ENCODE results near the gene PPM1F. TPM values are rescaled to one million over a fixed set of nuclear protein-coding genes. Genes with fewer than 3 reads are reported as not detected.

Gene PPM1F
- total RNA-seq, 1 donor from 2014 or later, result 17.5 TPM

DNA sequence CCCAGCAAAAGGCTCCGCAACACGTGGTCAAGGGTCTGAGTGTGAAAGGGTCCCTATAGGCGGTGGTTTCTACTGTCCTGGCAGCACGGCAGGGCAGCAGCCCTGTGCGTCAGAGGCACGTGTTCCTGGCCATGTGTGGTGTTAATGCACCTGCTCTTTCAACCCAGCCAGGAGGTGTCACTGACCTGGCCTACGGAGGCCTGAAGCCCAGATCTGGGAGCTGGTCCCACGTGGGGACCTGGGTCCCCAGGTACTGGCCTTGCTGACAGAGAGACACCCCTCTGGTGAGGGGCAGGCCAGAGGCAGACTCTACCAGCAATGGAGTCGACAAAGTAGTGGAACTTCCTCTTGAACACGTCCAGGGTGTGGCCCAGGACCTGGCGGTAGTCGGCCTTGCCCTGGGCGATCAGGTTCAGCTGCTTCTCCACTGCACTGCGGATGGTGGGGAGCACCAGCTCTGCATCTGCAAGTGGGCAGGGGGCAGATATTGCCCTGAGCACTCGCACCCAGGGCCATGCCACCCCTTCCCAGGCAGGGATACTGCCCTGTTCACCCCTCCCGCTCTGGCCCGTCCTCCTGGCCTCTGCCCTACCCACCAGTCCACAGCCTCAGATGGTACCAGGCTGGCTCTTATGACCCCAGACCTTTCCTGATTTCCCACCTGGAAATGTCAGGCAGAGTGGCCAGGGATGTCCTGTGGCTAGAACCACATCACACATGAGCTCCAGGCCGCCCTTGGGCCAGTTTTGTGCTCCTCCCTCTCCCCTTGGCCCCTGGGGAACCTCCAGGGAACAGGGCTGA, 6.8 kb upstream of the PPM1F start:
- Histone ChIP-seq H3K27ac (replicated peaks) (no peak overlapping the region), H3K9me3 (replicated peaks) (no peaks in the 10 kb centered on the region), H3K4me3 (no peak overlapping the region), H3K36me3 (peaks cover 54% of the 10 kb centered on the region), H3K4me1 (no peaks in the 10 kb centered on the region), H3K27me3 (ENCODE audit: low read depth) (no peaks in the 10 kb centered on the region)
- TF ChIP-seq, protein P1, sequence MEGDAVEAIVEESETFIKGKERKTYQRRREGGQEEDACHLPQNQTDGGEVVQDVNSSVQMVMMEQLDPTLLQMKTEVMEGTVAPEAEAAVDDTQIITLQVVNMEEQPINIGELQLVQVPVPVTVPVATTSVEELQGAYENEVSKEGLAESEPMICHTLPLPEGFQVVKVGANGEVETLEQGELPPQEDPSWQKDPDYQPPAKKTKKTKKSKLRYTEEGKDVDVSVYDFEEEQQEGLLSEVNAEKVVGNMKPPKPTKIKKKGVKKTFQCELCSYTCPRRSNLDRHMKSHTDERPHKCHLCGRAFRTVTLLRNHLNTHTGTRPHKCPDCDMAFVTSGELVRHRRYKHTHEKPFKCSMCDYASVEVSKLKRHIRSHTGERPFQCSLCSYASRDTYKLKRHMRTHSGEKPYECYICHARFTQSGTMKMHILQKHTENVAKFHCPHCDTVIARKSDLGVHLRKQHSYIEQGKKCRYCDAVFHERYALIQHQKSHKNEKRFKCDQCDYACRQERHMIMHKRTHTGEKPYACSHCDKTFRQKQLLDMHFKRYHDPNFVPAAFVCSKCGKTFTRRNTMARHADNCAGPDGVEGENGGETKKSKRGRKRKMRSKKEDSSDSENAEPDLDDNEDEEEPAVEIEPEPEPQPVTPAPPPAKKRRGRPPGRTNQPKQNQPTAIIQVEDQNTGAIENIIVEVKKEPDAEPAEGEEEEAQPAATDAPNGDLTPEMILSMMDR (IDR thresholded peaks at IDR 0.05; ENCODE audit: borderline replicate concordance), result no peak
- intact Hi-C loops (cut with micrococcal nuclease), result no loop called here
- no peak for DNase-seq

- no peak for DNase-seq
- H3K36me3 ChIP-seq, result peaks cover 46% of the 10 kb centered on the region
- H3K27ac ChIP-seq (replicated peaks), result no peak overlapping the region
- no peak overlapping the region for H3K4me3 ChIP-seq
- TF ChIP-seq, protein P1 (IDR thresholded peaks at IDR 0.05; ENCODE audit: borderline replicate concordance), result no peak
- intact Hi-C loops (cut with micrococcal nuclease), result no loop called here
- no peaks in the 10 kb centered on the region for H3K9me3 ChIP-seq (replicated peaks)
- no peaks in the 10 kb centered on the region for H3K27me3 ChIP-seq (ENCODE audit: low read depth)
- no peaks in the 10 kb centered on the region for H3K4me1 ChIP-seq
Observed at GRCh38 chr22:21958360-21959273, 6.0 kb upstream of the PPM1F start.

DNA sequence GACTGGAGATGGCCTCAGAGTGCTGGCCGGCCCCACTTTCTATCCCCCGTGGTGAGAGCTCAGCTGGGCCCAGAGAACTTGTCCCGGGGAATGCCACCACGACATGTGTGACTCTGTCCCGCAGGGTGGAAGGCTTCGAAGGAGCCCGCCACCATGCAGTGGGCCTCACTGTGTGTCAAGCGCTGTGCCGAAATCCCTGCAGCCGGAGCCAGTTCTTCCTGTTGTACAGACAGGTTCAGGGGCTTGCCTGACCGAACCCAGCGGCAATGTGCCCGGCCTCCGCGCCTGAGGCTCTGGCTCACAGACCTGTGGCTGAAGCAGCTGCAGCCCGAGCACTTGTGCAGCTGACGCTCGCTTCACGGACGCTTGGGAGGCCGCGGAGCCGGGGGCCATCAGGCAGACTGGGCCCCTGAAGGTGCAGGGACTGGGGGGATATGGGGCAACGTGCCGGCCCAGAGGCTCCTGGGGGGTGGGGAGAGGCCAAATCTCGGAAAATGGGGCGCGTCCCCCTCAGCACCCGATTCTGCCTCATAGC, 650 bp downstream of the PPM1F start:
- peaks cover 59% of the 10 kb centered on the region for H3K4me1 ChIP-seq
- intact Hi-C loops (cut with micrococcal nuclease), result no loop called here

DNA sequence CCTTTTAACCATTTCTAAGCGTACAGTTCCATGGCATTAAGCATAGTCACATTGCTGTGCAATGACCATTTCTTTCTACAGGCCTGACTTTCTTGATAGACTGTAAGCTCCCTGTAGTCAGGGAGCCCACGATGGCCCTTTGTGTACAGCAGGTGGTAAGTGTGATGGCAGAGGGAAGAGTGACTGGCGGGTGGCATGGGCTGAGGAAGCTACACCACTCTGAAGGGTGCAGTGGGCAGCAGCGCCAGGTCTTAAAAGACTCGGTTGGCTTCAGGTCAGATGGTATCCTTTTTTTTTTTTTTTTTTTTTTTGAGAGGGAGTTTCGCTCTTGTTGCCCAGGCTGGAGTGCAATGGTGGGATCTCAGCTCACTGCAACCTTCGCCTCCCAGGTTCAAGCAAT, 1.6 kb downstream of the PPM1F start:
- intact Hi-C loops (cut with micrococcal nuclease), result no loop called here
- Histone ChIP-seq H3K27me3 (ENCODE audit: low read depth) (no peaks in the 10 kb centered on the region), H3K27ac (replicated peaks) (peak overlapping the region; percentile 98), H3K9me3 (replicated peaks) (no peaks in the 10 kb centered on the region), H3K36me3 (no peaks in the 10 kb centered on the region), H3K4me3 (peak overlapping the region; percentile 80), H3K4me1 (peaks cover 69% of the 10 kb centered on the region)
- no peak for DNase-seq
- TF ChIP-seq, protein P1 (IDR thresholded peaks at IDR 0.05; ENCODE audit: borderline replicate concordance), result no peak

More for the DNA sequence above, 650 bp downstream of the PPM1F start:
- Histone ChIP-seq H3K27me3 (ENCODE audit: low read depth) (no peaks in the 10 kb centered on the region), H3K27ac (replicated peaks) (peak overlapping the region; percentile 98), H3K36me3 (no peaks in the 10 kb centered on the region), H3K9me3 (replicated peaks) (no peaks in the 10 kb centered on the region), H3K4me3 (peak overlapping the region; percentile 80)
- peak; percentile 40 for DNase-seq
- TF ChIP-seq, protein P1 (IDR thresholded peaks at IDR 0.05; ENCODE audit: borderline replicate concordance), result no peak

DNA sequence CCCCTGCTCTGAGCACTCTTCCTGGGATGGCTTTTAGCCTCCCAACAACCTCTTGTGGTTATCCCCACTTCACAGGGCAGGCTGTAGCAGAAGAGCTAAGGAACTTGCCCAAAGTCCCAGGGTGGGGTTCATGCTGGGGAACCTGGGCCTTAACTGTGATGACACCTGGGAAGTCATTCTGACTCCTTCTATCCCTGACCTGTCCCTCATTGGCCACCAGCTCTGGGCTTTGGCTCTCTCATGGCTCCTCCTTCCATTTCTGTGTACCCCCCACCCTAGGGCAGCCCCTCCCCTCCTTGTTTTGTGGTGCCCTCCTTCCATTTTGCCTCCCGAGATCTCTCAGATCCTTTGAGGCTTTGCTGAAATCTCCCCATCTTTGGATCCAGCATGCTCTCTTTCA, 2.7 kb downstream of the PPM1F start:
- DNase-seq, result no peak
- peaks cover 80% of the 10 kb centered on the region for H3K4me1 ChIP-seq
- H3K27me3 ChIP-seq (ENCODE audit: low read depth), result no peaks in the 10 kb centered on the region
- peak overlapping the region; percentile 80 for H3K4me3 ChIP-seq
- TF ChIP-seq, protein P1 (IDR thresholded peaks at IDR 0.05; ENCODE audit: borderline replicate concordance), result no peak
- intact Hi-C loops (cut with micrococcal nuclease), result no loop called here
- no peaks in the 10 kb centered on the region for H3K9me3 ChIP-seq (replicated peaks)
- peak overlapping the region; percentile 98 for H3K27ac ChIP-seq (replicated peaks)
- peaks cover 9% of the 10 kb centered on the region for H3K36me3 ChIP-seq
